GM11168 (cell line): ENCODE measurements around the gene EIF4A3.

Experiments used
- in situ Hi-C: fragments of 300-500 bp; cut with MboI; formaldehyde crosslinking; loops from one replicate; pipeline ENCODE4 v1.12.0; 2022; ENCODE audit warnings: low sequenced_read_pairs; ENCODE audit not compliant: unreplicated experiment

EIF4A3 gene

DNA sequence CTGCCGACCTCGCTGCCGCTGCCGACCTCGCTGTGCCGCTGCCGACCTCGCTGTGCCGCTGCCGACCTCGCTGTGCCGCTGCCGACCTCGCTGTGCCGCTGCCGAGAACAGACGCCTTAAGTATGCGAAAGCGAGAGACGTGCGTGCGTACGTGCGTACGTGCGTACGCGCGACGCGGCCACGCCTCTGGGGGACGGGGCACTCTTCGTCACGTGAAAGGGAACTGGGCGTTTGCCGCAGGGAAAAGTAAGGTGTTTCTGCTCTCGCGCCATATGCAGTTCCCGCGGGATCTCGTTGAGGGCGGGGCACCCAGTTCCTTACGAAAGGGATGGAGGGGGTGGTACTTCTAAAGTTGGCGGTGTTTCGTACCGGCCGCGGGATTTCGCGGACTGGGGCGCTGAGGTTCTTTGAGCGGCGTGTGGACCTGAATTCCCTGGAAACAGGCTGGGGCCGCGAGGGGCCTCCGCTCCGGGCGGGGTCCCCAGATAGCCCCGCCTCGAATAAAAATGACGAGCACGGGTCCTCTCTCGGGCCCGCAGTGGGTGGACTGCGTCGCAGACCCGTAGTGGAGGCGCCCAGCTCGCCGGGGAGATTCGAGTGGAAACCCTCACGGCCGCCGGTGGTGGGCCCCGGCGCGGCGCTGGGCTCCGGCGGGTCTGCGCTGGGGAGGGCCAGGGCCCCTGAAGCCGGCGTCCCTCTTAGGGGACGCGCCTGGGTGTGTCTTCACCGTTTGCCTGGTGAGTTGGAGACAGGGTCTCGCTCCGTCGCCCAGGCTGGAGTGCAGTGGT, at the start of gene EIF4A3:
EIF4A3 (minus strand) TSS at position 94 of the 788 bp plus-strand sequence. CDS start 167 bp downstream, outside the sequence.
- in situ Hi-C loops, result no loop called here

DNA sequence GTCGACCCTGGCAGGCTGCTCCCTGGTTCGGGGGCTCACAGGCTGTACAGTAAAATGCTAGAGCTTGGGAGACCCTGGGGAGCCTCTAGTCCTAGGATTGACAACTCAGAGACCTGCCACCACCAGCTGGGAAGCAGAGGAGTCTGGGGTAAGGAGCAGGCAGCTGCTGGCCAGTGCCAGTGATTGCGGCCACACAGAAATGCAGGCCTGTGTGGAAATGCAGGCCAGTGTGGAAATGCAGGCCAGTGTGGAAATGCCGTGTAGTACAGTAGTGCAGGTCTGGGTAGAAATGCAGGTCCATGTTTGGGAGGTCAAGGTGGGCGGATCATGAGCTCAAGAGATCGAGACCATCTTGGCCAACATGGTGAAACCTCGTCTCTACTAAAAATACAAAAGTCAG, 49.7 kb upstream of the EIF4A3 start:
- in situ Hi-C loops, result loop anchor here (10.0 kb wide), 1 partner anchor 58 kb away; no protein-coding TSS in a partner anchor

DNA sequence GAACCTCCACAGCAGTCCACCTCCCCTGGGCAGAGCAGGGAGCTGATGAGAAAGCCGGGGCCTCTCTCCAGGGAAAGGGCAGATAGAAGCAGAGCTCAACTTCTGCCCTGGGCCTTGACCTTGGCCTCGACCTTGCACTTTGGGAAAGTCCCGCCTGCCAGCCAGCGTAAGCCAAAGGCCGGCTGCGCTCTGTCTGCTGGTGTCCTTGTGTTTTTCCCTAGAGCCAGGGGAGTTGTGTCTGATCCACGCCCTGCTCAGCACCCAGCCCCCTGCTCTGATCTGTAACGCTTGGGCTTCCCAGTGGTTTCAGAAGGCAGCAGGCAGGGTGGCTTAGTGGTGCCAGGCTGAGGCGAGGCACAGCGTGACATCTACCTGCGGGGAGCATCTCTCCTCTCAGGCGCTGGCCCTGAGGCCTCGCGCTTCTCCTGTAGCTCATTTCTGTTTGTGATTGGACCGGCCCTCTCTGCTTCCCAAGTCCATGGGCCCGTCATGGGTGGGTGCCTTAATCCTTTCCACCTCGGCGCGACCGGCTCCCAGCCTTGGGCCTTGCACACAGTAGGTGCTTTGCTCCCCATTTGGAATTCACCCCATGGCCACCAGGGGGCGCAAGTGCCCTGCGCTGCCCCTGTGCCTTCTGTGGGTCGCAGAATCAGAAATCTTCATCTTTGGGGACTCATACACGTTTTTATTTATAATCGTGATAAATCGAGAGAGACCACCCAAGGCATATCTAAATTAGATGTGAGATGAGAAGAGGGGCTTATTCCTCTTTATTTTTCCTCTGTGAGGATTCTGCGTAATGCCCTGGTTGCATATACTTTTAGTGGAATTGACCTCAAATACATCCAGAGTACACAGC, 49.0 kb upstream of the EIF4A3 start:
- in situ Hi-C loops, result loop anchor here (10.0 kb wide), 1 partner anchor 59 kb away; no protein-coding TSS in a partner anchor

DNA sequence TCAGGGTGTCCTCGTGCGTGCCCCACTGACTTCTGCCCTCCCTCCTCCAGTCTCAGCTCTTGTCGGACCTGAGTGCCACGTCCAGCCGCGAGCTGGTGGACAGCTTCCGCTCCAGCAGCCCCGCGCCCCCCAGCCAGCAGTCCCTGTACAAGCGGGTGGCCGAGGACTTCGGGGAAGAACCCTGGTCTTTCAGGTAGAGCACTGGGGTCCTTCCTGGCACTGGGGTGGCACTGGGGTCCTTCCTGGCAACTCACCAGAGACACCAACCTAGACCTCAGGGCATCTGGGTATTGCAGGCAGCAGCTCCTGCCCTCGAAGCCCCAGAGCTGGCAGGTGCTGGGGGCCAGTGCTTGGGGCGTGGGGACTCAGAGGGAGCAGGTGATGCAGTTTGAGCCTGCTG, 48.2 kb upstream of the EIF4A3 start:
- in situ Hi-C loops, result loop anchor here (10.0 kb wide), 1 partner anchor 60 kb away; no protein-coding TSS in a partner anchor

DNA sequence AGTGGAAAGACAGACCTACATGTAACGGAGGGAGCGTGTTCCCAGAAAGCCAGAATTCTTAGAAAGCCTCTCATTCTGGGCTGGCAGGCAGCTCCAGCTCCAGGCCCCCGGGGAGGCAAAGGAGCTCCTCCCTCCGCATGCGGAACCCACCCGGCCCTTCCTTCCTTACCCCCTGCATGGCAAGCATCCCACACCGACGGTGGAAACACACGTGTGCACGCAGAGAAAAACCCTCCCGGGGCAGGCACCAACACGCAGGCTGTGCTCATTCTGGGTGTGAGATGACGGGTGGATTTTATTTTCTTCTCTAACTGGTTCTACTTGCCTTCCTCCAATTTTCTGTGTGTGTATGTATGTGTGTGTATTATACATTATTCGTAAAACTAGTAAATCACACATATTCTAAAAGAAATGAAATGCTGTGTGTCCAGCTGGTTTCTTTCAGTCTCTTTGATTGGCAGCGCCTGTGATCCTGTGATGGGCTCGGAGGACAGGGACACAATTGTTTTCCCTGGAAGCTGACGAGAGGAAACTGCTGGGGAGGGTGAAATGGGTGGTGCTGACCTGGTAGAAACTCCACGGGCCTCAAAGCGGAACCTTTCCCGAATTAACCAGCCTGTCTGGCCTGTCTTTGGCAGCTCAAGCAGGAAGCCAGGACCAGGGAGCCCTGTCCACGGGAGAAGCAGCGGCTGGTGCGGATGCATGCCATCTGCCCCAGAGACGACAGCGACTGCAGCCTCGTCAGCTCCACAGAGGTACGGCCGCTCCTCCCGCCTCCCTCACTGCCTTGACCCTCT, 45.1 kb upstream of the EIF4A3 start:
- in situ Hi-C loops, result loop anchor here (10.0 kb wide), 1 partner anchor 63 kb away; no protein-coding TSS in a partner anchor

DNA sequence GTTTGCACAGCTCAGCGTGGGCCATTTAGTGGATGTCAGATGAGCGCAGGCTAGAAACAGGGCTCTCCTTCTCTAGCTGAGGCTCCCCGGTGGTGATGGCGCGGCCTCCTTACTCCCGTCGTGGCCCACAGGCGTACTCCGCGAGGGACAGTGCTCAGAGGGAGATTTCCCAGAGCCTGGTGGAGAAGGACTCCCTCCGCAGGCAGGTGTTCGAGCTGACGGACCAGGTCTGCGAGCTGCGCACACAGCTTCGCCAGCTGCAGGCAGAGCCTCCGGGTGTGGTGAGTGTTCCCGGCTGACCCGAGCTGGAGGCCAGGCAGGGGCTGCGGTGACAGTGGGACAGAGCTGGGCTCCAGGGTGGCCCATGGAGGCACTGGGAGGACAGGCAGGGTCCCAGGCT, 44.3 kb upstream of the EIF4A3 start:
- in situ Hi-C loops, result loop anchor here (10.0 kb wide), 1 partner anchor 64 kb away; no protein-coding TSS in a partner anchor

DNA sequence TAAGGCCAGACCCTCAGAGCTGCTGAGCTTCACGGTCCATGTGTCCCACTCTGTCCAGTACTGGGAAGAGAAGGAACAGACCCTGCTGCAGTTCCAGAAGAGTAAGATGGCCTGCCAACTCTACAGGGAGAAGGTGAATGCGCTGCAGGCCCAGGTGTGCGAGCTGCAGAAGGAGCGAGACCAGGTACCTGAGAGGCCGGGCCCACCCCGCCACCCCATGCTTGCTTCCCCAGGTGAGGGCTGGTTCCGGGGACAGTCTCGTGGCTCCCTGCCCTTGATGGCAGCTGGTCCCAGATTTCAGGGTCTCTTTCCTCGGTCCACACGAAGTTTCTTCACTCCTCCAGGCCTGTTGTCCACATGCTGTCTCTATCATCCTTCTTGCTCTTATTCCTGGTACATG, 43.8 kb upstream of the EIF4A3 start:
- in situ Hi-C loops, result loop anchor here (10.0 kb wide), 1 partner anchor 64 kb away; no protein-coding TSS in a partner anchor

DNA sequence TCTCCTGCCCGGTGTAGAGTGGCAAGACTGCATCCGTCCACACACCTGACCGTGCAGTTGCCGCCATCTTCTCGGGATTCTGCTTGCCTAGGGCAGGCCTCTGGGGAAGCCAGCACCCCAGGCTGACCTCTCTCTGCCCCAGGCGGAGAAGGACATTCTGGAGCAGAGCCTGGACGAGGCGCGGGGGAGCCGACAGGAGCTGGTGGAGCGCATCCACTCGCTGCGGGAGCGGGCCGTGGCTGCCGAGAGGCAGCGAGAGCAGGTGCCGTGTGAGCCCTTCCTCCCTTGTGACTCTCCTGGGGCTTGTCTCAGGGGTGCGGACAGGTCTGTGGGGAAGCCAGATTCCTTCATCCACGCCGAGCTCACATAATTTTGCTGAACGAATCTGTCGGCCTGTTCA, 42.7 kb upstream of the EIF4A3 start:
- in situ Hi-C loops, result loop anchor here (10.0 kb wide), 1 partner anchor 65 kb away; no protein-coding TSS in a partner anchor

DNA sequence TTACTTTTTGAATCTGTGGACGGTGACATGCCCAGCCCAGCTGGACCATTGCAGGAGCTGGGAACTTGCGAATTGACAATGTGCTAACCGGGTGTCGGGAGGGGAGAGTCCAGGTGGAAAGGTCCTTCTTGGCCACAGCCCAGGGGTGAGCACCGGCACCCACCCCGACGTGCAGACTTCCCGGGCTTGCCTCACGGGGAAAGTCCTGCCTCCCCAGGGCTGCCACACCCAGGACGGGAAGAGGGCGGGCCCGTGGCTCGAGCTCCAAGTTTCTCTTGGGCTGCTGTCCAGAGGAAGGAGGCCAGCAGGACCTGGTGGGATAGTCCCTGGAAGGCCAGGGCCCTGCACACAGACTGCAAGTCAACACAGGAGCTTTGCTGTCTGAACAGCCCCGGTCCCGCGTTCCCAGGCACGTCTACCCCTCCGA, 40.6 kb upstream of the EIF4A3 start:
- in situ Hi-C loops, result no loop called here

DNA sequence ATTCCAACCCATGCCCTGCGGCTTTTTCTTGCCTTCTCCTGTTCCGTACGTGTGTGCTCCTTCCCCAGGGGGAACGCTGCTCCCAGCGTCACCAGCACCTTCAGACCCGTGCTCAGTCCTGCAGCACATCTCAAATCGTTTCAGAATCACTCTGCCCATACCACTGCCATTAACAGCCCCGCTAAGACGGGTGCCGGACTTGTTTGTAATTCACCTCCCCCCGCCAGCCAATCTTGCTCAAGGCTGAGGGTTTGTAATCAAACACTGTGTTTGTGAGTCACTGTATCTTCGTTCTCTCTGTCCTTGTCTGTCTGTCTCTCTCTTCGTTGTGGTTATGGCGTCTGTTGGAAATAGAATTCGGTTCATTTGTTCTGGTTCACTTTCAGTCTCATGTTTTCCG, 40.2 kb upstream of the EIF4A3 start:
- in situ Hi-C loops, result no loop called here

DNA sequence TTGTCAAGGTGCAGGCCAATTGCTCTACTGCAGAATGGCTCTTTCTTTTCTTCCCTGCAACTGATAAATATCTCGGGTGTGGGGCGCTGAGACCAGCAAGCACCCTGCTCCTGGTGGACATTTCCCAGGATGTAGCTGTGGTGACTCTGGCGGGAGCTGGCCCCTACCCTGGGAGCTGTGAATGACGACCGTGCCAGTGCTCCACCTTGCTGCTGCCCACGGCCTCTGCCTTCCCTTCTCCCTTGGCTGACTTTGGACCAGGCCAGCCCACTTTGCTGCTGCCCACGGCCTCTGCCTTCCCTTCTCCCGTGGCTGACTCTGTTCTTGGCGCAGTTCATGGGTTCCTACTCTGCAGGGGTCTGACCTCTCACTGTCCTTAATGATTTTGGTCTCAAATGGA, 39.0 kb upstream of the EIF4A3 start:
- in situ Hi-C loops, result no loop called here

DNA sequence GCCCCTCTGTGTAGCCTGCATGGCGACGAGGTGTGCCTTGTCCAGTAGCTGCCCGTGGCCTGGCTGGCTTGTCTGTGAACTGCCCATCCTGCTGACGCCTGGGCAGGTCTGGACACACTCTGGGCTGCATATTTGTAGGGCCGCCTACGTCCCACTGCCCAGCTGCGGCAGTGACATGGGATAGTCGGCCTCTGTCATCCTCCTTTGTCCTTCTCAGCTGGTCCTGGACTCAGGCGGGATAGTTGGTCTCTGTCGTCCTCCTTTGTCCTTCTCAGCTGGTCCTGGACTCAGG, 37.4 kb upstream of the EIF4A3 start:
- in situ Hi-C loops, result no loop called here

DNA sequence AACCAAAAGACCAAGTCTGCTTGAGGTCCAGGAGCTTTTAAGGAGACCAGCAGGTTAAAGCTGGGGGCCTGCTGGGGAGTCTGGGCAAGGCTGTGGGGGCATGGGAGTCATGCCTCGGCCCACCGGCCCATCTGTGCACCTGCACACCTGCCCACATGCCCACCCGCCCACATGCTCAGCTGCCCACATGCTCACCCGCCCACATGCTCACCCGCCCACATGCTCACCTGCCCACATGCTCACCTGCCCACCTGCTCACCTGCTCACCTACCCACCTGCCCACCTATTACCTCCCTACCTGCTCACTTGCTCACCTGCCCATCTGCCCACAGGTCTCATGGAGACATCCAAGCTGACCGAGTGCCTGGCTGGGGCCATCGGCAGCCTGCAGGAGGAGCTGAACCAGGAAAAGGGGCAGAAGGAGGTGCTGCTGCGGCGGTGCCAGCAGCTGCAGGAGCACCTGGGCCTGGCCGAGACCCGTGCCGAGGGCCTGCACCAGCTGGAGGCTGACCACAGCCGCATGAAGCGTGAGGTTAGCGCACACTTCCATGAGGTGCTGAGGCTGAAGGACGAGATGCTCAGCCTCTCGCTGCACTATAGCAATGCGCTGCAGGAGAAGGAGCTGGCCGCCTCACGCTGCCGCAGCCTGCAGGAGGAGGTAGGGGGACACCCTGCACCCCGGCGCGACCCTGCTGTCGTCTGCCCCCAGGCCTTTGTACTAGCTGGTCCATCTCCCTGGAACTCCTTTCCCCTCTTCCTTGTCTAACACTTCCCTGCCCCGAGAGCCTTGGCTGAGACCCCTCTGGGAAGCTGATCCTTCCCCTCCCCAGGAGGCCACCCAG, 36.9 kb upstream of the EIF4A3 start:
- in situ Hi-C loops, result no loop called here

DNA sequence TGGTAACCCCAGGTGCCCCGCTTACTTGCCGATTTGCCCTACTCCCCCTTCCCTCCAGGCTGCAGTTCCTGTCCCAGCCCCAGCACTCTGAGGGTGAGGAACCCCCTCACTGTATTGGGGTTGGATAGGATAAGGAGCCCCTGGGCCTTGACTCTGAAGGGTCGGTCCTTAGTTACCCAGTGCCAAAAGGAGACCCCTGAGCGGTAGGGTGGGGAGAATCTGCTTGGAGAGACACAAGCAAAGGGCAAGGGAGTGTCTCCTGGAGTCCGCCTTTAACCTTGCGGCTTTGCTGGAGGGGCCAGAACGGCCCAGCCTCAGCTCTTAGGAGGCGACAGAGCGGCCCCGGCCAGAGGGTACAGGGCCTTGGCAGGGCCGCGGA, 35.9 kb upstream of the EIF4A3 start:
- in situ Hi-C loops, result no loop called here

DNA sequence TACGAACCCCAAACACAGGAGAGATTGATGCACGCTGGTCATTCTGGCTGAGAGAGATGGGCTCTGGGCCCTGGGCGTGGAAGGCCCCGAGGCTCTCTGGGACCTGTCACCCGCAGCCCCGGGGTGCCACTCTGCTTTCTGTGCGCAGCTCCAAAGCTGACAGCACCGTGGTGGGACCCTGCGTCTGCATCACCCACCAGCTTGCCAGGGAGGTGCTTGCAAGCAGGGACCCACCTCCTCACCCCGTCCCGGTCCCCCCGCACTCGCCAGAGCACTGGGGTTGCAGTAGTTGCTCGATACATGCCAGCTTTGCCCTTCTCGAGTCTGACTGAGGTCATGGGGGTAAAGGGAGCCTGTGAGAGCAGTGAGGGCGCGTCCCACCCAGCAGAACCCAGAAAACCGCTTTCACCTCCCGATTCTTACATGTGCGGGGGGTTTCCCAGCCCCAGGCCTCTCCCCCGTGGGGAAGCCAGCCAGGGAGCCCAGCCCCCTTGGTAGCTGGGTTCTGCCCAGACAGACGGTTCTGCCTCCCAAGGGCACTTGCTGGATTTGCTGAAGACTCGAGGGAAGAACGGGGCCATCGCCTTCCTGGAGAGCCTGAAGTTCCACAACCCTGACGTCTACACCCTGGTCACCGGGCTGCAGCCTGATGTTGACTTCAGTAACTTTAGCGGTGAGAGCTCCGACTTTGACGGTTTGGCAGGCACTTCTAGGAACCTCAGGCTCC, 35.4 kb upstream of the EIF4A3 start:
- in situ Hi-C loops, result no loop called here

DNA sequence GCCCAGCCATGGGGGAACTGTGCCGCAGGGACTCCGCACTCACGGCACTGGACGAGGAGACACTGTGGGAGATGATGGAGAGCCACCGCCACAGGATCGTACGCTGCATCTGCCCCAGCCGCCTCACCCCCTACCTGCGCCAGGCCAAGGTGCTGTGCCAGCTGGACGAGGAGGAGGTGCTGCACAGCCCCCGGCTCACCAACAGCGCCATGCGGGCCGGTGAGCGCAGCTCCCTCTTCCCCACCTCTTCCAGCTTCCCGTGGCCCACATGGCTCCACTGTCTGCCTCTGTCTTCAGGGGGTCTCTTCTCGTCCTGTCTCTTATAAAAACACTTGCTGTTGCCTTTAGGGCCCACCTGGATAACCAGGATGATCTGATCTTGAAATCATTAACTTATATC, 34.5 kb upstream of the EIF4A3 start:
- in situ Hi-C loops, result no loop called here

DNA sequence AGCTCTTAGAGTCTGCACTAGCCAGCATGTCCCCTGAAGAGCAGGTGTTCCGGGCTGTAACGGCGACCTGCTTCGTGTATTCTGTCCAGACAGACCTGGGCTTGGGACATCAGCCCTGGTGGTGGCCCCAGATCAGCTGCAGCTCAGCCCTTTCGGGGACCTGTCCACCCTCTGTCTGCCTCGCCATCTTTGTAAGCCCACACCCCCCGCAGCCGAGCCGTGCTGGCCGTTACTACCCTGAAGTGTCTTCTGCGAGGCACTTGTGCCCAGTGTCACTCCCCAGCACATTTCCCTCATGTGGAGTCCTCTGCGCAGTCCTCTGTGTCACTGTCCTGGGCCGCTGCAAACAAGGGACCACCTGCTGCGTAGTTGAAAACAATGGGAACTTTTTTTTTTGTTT, 33.3 kb upstream of the EIF4A3 start:
- in situ Hi-C loops, result no loop called here

DNA sequence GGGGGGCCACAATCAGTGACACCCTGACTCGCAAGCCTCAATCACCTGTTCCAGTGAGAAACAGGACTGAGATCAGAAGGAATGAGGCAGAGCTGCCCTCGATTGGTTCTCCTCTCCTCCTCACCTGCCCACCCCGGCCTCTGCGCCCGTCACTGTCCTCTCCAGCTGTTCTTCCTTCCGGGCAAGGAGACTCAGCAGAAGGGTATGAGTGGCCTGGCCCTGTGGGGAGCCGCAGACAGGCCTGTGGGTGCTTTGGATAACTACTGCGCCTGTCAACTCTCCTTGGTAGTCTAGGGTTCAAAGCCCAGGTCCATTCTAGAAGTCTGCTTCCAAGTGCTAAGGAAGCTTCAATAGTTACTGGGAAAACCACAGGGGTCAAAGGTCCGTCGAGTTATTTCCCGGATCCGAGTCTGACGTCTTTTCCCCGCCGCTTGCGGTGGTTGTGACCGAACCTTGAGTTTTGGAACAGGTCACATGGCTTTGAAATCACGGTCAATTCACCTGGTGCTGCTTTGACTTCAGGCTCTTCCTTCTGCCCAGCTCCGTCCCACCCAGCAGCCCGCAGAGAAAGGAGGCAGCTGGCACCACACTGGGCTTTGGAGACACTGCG, 31.2 kb upstream of the EIF4A3 start:
- in situ Hi-C loops, result no loop called here
